ENCODE measurements around the gene AVL9.

GRCh38 chr7:32472015-32472414 lies 23.3 kb upstream of the AVL9 start:
- TF ChIP-seq EP300 (IDR thresholded peaks at IDR 0.05) (no peak), POLR2A (IDR thresholded peaks at IDR 0.05) (no peak)
- TF ChIP-seq, protein P1, sequence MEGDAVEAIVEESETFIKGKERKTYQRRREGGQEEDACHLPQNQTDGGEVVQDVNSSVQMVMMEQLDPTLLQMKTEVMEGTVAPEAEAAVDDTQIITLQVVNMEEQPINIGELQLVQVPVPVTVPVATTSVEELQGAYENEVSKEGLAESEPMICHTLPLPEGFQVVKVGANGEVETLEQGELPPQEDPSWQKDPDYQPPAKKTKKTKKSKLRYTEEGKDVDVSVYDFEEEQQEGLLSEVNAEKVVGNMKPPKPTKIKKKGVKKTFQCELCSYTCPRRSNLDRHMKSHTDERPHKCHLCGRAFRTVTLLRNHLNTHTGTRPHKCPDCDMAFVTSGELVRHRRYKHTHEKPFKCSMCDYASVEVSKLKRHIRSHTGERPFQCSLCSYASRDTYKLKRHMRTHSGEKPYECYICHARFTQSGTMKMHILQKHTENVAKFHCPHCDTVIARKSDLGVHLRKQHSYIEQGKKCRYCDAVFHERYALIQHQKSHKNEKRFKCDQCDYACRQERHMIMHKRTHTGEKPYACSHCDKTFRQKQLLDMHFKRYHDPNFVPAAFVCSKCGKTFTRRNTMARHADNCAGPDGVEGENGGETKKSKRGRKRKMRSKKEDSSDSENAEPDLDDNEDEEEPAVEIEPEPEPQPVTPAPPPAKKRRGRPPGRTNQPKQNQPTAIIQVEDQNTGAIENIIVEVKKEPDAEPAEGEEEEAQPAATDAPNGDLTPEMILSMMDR (IDR thresholded peaks at IDR 0.05) = no peak

All from sigmoid colon (tissue), 4 donors.